A549 (cell line): ENCODE measurements around the gene TPP2.

Experiments
- BHLHE40 ChIP-seq: IDR thresholded peaks from 2 replicates; pipeline ENCODE4 v1.6.1; 2012; ENCODE audit warnings: low read depth, low read length, inconsistent platforms
- ESRRA ChIP-seq: fragments of 150-350 bp; IDR thresholded peaks from 2 replicates; pipeline ENCODE4 v1.6.1; 2014; ENCODE audit warnings: mild to moderate bottlenecking, low read length, borderline replicate concordance
- PBX3 ChIP-seq: IDR thresholded peaks from 2 replicates; pipeline ENCODE4 v1.6.1; 2012
- POLR2A ChIP-seq: IDR thresholded peaks from 2 replicates; pipeline ENCODE4 v1.6.1; 2012; ENCODE audit warnings: mild to moderate bottlenecking, low read length
- RNF2 ChIP-seq: fragments of 200-600 bp; sonication (generic); IDR thresholded peaks from 2 replicates; pipeline ENCODE4 v1.6.1; 2016; ENCODE audit warnings: low read depth, mild to moderate bottlenecking, antibody characterized with exemption, moderate library complexity, borderline replicate concordance
- TF ChIP-seq, protein P1 (sequence below): fragments of >200 bp; sonication (Bioruptor Twin); formaldehyde crosslinking; IDR thresholded peaks from 3 replicates; pipeline ENCODE4 v1.5.1; 2016
- TF ChIP-seq, protein P2 (sequence below): fragments of >200 bp; sonication (Bioruptor Twin); formaldehyde crosslinking; IDR thresholded peaks from 2 replicates; pipeline ENCODE4 v1.6.1; 2016
- TF ChIP-seq, protein P3 (sequence below): IDR thresholded peaks from 2 replicates; pipeline ENCODE4 v1.6.1; 2012

- TF ChIP-seq, protein P1, sequence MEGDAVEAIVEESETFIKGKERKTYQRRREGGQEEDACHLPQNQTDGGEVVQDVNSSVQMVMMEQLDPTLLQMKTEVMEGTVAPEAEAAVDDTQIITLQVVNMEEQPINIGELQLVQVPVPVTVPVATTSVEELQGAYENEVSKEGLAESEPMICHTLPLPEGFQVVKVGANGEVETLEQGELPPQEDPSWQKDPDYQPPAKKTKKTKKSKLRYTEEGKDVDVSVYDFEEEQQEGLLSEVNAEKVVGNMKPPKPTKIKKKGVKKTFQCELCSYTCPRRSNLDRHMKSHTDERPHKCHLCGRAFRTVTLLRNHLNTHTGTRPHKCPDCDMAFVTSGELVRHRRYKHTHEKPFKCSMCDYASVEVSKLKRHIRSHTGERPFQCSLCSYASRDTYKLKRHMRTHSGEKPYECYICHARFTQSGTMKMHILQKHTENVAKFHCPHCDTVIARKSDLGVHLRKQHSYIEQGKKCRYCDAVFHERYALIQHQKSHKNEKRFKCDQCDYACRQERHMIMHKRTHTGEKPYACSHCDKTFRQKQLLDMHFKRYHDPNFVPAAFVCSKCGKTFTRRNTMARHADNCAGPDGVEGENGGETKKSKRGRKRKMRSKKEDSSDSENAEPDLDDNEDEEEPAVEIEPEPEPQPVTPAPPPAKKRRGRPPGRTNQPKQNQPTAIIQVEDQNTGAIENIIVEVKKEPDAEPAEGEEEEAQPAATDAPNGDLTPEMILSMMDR = no peak
- no peak for TF ChIP-seq ESRRA
- TF ChIP-seq, protein P2, sequence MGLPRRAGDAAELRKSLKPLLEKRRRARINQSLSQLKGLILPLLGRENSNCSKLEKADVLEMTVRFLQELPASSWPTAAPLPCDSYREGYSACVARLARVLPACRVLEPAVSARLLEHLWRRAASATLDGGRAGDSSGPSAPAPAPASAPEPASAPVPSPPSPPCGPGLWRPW = no peak
- no peak for TF ChIP-seq BHLHE40
- TF ChIP-seq, protein P3, sequence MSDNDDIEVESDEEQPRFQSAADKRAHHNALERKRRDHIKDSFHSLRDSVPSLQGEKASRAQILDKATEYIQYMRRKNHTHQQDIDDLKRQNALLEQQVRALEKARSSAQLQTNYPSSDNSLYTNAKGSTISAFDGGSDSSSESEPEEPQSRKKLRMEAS = no peak
- no peak for TF ChIP-seq PBX3
- TF ChIP-seq POLR2A = no peak
- TF ChIP-seq RNF2 = no peak
Observed at GRCh38 chr13:102688306-102688973, 91.7 kb downstream of the TPP2 start.
